GF-D8 (cell line): ENCODE results near the gene CEP104.
A peak's percentile ranks its signal among the peaks of the same experiment; 100 is the strongest.

Source experiments
- DNase-seq: peaks from one replicate; lab custom pipeline; 2025; lab: John Stamatoyannopoulos, UW

CEP104 gene

DNA sequence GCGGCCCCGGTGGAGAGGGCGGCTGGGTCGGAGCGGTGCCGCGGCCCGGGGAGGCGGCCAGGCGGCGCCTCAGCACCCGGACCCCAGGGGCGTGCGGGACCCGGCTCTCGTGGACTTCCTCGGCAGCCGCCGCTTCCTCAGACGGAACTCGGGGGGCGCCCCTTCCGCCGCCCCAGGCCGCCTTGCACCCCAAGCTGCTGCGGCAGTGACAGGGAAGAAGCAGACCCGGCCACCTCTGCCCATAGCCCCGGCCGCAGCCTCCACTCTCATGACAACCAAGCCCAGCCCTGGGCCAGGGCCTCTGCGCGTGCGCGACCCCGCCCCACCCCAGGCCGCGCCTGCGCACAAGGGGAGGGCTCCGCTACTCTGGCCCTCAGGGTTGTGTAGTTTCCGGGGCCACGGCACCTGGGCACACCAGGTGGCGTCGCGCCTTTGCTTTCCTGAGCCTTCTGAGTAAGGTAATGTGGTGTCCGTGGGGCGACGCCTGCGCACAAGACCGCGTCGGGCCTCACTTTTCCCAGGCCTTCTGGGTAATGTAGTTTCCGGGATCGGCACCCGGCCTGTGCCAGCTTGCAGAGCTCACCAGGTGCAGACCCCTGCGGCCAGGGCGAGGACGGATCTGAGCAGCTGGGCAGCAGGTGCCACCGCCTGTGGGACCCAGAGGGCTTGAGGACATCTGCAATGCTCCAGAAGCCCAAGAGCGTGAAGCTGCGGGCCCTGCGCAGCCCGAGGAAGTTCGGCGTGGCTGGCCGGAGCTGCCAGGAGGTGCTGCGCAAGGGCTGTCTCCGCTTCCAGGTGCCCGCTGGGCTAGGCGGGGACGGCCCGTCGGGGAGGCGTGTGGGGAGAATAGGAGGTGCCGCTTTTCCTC is at the start of gene CEP104, which contains the start of gene DFFB:
CEP104 (minus strand) TSS at position 289 of the 868 bp plus-strand sequence. CDS start 4,804 bp downstream, outside the sequence.
DFFB (plus strand) TSS at position 554 of the 868 bp plus-strand sequence; CDS start at position 682, 128 bp downstream.
- DNase-seq: peak; percentile 90

DNA sequence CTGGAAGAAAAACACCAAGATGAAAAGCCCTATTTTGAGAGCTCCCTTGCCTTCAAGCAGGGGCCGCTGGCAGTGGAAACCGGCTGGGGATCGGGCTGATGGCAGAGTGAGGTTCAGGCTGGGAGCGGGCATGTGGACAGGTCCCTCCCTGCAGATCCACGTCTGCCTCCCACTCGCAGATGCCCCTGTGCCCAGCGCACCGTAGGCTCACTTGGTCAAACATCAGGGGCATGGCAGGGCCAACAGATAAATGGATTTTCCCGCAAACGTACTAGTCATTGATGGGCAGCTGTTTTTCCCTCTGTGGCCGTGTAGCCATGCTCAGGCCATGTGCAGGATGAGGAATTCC is 49.6 kb upstream of the CEP104 start:
- no peak for DNase-seq

DNA sequence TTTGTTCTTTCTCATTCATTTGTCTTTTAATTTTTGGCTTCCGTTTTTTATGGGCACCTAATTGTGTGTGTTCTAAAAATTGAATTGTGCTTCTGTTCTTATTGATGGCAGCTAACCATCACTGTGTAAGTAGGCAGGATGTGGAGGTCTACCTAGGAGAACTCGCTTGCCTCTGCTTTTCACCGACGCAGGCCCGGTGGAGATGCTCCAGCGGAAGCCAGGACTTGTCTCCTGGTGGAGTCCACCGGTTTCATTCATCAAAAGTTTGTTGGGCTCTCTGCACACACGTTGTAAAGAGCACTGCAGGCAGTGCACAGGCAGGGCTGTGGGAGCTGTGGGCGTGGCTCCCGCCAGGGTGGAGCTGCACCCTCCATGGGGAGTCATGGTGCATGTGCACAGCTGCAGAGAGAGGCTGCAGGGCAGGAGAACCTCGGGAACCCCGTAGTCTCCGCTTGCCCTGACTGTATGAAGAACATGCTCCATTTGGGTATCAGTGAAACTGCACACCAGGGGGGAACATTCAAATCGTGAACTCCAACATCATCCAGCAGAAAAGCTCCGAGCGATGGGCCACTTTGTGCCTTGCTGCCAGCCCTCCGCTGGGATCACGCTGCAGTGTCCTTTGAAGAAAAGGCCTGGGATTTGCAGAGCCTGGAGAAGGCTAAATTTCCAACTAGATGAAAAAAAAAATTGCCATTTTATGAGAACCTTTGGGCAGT is 49.1 kb upstream of the CEP104 start:
- DNase-seq: no peak

DNA sequence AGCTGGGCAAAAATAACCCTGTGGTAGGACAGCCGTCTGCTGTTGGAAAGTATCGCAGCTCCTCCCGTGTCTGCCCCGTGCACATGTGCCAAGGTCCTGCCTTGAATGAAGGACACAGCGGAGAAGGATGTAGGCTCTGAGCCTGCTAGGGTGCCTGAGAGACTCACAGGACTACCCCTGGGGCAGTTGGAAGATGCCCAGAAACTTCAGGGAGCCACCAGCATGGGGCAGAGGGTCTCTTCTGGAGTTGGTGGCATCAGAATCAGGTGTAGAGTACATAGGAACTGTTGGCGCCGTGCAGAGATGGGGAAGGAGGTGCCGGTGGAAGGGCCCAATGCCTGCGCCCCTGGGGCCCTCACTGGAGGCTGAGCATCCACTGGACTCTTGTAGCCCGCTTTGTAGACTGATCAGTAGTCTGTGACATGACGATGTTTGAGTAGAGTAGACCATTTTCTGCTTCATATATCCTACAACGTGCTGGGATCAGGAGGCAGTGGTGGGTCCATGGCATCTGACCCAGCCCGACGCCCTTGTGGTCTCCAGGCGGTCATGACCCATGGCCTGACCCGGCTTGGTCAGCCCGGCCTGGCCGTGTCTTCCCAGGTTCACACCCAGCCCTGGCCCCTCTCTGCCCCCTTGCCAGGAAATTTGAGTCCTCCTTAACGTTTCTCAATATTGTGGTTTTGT is 48.4 kb upstream of the CEP104 start:
- no peak for DNase-seq

DNA sequence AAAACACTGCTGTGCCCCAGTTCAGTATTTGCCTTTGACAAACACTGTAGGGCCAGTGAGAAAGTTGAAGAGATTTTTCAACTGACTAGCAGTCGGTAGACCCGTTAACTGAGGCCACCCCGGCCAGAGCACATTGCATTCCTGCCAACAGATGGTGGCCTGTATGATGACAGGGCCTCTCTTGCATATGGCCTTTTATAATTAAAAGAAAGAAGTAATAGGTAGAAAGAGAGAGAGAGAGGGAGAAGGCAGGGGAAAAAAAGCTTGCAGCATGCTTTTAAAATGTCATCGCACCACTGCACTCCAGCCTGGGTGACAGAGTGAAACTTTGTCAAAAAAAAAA is 47.8 kb upstream of the CEP104 start:
- DNase-seq: no peak

DNA sequence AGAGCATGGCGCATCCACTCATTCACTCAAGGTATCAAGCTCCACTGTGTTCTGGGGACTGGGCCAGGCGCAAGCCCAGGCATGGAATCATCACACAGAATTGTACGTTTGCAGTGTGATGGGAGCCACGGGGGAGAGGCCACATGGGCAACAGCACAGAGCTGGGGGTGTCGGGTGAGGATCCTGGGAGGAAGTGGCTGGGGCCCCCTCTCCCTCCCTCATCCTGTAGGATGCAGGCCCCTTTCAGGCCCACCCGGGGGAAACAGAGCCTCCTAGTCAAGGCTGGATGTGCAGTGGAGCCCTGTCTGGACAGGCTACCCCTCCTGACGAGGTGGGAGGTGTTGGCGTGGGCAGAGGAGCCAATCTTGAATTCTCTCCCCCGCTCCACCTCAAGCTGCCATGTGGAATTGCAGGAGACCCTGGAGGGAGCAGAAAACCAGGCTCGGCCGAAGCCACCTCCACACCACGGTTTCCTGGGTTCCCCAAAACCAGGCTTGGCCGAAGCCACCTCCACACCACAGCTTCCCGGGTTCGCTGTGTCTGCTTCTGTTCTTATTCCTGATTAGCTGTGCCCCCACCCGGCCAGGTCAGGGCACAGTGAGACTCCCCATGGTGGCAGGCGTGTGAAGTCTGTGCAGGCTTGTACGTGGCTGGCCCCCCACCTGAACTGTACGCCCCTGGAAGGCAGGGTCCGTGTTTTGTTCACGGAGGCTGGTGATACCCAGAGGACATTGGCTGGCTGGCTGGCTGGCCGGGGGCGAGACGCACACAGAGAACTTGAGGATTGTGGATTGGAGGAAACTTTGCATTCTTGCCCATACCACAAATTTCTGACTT is 47.2 kb upstream of the CEP104 start:
- DNase-seq: no peak

DNA sequence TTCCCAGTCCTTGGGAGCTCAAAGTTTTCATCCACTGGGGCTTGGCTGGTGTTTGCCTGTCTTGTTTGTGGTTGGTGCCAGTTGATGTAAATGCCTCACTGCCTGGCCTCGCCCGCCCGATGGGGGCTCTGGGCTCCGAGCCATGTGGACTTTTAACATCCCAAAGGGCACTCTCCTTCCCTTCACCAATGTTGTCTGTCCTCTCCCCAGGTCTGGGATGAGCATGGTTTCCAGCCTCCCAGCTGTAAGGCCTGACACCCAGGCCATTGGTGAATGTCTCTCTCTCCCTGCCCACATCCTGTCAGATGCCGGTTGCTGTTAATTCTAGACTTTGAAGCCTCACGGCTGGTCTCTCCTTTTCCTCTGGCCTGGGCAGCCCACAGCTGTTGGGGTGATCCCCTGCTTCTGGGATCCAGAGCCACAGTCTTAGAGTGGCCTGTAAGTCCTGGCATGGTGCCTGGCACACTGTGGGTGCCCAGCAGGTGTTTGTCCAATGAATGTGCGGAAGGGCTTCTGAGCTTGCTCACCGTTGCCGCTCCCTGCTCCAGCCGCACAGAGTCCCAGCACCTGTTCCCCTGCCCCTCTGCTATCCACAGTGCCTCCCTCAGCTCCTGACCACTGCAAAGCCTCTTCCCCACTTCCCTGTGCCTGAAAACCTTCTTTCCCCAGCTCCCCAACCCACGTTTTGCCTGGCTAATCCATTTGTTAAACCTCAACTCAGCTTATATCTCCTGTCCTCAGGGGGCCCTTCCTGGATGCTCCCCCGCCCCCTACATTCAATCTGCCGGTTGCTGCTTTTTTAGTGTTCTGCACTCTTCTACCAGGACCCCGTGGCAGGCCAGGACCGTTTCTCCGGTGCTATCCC is 46.4 kb upstream of the CEP104 start:
- DNase-seq: no peak

DNA sequence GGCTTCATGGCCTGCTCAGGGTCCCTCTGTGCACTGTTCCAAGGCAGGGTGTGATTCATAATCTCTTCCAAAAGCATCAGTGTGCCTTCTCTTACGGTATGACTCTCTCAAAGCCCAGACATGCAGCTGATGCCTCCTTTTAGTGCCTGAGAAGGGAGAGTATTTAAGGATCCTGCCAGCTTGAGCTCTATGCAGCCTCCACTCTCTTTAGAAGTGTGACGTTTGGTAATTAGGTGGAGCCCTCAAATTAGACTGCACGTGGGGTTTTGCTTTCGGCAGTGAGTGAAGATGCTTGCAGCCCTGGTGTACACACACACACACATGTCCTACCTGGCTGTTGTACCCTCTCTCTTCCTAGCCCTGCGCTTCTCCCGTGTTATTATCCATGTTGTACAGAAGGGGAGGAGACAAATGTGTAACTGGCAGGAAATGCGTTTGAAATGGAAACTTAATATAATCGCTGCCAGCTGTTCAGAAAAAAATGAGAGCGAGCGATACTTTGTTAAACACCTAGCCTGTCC is 45.6 kb upstream of the CEP104 start:
- no peak for DNase-seq

DNA sequence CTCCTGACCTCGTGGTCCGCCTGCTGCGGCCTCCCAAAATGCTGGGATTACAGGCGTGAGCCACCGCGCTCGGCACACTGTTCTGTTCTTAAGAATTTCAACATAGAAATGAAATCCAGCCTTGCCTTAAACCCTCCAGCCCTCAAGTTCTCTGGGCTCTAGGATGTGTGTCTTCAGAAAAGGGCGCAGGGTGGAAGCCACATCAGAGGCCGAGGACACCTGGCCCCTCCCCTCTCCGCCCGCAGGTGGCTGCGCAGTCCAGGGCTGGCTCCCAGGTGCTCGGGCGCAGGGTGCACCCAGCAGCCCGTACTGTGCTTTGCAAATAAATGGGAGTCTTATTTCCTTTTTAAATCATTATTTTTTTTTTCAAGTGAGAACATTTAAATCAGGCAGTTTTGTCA is 45.1 kb upstream of the CEP104 start:
- no peak for DNase-seq

DNA sequence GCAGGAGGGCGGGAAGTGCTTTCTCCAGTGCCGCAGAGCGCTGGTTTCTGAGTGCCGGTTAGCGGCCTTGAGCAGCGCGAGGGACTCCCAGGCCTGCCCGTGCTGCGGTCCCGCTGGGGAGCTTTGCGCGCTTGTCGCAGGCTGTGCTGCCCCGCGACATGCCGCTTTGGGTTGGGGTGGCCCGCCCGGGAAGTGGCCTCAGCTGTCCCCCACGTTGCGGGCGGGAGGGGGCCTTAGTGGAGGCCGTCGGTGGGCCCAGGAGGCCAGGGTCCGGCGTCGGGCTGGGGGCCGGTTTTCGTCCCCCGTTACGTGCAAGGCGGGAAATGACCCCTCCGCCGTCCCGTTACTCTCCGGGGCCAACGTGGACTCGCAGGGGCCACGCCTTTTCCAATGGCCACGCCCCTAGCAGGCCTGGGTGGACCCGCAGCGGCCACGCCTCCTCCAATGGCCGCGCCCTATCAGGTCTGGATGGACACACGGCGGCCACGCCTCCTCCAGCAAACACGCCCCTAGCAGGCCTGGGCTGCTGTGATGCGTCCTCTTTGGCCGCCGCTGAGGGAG is 44.0 kb upstream of the CEP104 start:
- peak; percentile 89 for DNase-seq

DNA sequence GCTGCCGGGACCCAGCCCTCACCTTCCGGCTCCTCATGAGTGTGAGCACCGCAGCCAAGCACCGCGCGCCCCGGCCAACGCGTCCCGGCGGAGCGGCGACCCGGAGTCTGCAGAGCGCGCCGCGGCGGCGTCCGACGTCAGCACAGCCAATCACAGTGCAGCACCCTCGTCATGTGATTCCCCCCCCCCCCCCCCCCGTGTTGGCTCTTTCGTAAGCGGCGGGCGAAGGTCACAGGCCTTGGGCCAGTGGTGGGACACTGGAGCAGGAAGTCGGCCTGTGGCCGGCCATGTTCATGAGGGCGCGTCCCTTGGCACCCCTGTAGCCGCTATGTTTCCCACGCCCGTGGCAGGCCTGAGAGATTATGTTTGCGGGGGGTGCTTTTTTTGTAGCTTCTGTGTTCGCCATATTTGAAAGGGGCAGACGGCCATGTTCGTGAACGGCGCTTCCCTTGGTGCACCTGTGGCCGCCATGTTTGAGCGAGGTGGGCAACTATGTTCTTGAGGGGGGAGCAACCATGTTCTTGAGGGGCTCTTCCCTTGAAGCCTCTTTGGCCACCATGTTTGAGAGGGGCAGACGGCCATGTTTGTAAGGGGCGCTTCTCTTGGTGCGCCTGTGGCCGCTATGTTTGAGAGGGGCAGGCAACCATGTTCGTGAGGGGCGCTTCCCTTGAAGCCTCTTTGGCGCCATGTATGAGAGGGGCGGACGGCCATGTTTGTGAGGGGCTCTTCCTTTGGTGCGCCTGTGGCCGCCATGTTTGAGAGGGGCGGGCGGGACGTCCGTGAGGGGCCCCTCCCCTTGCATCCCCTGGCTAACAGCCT is 43.3 kb upstream of the CEP104 start, which contains the start of gene C1orf174:
C1orf174 (minus strand) TSS at position 123 of the 819 bp plus-strand sequence; CDS start at position 37, 86 bp downstream.
- peak; percentile 91 for DNase-seq

DNA sequence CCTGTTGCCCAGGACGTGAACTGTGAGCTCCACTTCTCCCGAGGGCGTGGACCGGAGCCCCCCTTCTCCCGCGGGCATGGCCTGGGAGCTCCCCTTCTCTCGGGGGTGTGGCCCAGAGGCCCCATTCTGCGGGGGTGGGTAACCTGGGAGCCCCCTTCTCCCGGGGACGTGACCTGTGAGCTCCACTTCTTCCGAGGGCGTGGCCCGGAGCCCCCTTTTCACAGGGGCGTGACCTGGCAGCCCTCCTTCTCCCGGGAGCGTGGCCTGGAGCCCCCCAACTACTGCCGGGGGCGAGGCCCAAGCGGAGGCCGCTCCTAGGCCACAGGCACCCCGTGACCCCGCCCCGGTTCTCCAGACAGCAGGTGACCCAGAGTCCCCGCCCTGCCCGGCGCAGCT is 42.7 kb upstream of the CEP104 start:
- DNase-seq: peak; percentile 29

DNA sequence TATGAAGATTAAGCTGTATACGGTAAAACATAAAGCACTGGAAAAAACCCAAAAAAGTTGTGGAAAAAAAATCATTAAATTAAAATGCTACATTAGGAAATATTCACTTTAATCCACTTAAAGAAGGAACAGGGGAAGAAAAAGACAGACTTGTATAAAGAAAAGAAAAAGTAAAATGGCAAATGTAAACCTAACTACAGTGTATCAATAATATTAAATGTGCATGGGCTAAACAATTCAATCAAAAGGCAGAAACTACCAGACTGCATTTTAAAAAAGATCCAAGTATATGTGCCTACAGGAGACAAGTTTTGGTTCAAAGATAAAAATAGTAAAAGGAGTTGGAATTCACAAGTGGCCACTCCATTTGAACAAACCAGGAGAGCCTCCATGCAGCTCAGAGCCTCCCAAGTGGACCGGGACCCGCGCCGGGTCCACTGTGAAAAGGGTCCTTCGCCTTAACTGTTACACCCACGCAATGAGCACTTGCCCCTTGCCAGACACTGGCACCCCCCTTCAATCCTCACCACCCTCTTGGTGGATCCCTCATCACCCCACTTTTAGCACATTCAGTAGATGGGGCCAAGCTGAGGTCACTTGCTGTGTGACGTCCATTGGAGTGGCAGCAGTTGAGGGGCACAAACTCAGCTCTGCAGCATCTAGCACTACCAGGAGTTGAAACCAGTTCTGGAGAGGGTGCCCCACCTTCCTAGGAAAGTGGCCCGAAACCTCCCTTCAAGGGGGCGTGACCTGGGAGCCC is 42.2 kb upstream of the CEP104 start:
- no peak for DNase-seq

DNA sequence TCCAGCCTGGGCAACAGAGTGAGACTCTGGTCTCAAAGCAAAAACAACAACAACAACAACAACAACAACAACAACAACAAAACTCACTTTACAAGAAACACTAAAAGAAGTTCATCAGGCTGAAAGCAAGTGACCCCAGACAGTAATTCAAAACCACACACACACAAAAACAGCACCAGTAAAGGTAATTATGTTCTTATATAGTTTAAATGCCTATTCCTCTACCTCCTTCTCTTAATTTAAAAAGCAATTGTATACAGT is 41.4 kb upstream of the CEP104 start:
- DNase-seq: no peak

DNA sequence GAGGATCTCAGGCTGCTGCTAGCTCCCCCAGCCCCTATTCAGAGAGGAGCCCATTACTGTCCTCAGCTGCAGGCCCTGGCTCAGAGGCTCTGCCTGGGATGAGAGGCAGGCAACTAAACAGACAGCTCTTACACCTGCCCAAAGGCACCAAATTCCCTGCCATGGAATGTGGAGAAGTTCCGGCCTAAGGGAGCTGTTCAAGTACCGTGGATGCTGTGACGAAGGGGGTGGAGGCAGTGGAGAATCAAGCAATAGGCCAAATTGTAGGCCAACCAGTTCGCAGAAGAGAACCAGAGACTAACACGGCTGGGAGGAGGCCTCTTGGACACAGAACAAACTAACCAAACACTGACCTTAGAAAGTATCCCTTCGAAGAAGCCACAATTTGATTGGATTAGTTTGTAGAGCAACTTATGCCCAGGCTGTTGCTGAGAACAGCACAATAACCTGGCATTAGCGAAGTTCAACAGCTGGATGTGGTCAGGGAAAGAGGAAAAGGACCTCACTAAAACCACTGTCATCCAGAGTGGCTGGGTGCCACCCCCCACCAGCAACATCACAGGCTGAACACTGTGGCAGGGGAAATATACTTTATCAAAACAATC is 39.5 kb upstream of the CEP104 start:
- DNase-seq: no peak

DNA sequence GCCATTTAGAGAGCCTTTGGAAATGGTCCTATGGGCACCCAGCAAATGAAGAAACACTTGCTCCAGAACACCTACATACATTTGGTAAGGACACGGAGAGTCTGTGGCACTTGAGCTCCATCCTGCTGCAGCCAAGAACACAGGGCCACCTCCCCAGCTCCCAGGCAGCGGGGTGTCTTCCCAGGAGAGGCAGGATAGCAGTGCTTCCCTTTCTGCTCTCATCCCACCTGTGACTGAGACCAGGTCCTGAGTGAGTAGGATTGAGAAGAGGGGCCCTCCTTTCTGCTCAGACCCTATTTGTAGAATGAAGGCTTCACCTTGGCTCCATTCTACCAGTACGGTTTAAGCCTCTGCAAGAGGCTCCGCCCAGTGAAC is 38.9 kb upstream of the CEP104 start:
- no peak for DNase-seq

DNA sequence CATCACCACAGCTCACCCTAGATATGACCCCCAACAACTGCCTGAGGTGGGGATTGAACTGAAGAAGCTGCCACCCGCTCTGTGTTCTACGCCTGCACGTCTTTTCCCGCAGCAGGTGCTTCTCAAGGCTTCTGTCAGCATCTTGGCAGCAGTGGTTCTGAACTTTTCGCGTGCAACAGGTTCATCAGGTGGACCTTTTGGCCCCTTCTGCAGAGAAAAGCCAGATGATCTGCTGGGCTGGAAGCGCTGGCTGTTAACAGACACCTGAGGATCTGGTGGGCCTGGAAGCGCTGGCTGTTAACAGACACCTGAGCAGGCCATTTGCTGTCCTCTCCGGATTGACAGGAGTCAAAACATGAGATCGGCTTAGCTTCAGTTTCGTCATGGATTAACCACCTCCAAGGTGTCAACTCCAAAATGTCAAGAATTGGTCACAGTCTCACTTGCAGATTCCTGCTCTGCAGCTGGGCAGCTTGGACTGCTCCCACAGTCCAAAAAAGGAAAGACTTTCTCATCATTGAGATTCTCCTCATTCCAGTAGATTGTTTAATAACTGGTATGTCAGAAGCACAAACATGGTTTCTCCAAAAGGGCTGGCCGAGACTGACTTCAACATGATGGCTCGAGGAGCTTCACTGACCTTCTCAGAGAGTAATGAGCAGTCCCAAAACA is 38.4 kb upstream of the CEP104 start:
- no peak for DNase-seq
